HAP-1 (cell line): ENCODE data around the gene QPCT.

Source experiments
- DNase-seq, 2 experiments: peaks; one replicate each; pipeline ENCODE4 v3.0.0-alpha.2; 2016 to 2020; ENCODE audit warnings: low spot score in 2 of 2
- H3K27me3 ChIP-seq: fragments of 250-450 bp; sonication (Bioruptor Pico); 2 replicates; pipeline ENCODE4 v1.5.1; 2020; ENCODE audit warnings: low read depth, mild to moderate bottlenecking, moderate library complexity
- H3K36me3 ChIP-seq: fragments of 250-450 bp; sonication (Bioruptor Pico); replicated peaks from 2 replicates; pipeline ENCODE4 v1.5.1; 2020; ENCODE audit warnings: mild to moderate bottlenecking
- H3K4me1 ChIP-seq: fragments of 250-450 bp; sonication (Bioruptor Pico); 2 replicates; pipeline ENCODE4 v1.5.1; 2020; ENCODE audit warnings: mild to moderate bottlenecking
- H3K4me3 ChIP-seq: fragments of 250-450 bp; sonication (Bioruptor Pico); 2 replicates; pipeline ENCODE4 v1.5.1; 2020; ENCODE audit warnings: mild to moderate bottlenecking, moderate library complexity
- H3K9me3 ChIP-seq: fragments of 250-450 bp; sonication (Bioruptor Pico); 2 replicates; pipeline ENCODE4 v1.5.1; 2020; ENCODE audit warnings: mild to moderate bottlenecking, moderate library complexity
- in situ Hi-C: fragments of 300-500 bp; cut with MboI; formaldehyde crosslinking; loops from 3 replicates; pipeline ENCODE4 v1.14.3; 2020; ENCODE audit warnings: low sequenced_read_pairs, inconsistent platforms, mixed read lengths

Gene QPCT

DNA sequence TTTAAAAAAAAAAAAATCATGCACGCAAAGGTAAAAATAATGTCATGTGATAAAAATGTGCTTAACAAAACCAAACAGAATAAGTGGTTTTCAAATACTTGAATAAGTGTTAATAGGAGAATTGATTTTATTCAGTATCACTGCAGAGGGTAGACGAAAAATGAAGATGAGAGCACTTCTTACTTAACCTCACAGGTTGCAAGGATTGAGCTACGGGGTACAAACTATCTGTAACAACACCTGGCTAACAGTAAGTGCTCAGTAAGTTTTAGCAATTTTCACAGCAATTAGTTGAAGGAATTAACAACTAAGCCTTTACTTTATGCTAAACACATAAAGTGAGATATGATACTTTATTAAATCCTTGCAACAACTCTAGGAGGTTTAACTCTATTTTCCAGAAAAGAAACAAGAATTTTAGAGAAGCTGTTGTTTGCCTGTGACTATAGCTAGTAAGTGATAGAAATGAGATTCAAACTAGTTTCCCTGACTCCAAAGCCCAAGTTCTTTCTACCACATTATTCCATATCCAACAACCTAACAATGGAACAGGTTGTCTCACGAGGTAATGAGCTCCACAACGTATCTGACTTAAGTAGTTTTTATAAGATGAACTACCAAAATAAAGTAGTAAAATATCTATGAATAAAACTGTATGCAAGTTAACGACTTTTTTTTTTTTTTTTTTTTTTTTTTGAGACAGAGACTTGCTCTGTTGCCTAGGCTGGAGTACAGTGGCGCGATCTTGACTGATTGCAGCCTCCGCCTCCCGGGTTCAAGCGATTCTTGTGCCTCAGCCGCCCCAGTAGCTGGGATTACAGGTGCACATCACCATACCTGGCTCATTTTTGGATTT is 24.4 kb upstream of the QPCT start:
- H3K36me3 ChIP-seq, result no peaks in the 10 kb centered on the region; the same call in 1 of the 2 replicates
- H3K4me1 ChIP-seq, result peaks cover 15% of the 10 kb centered on the region
- no peak overlapping the region for H3K4me3 ChIP-seq
- H3K27me3 ChIP-seq, result peaks cover 2% of the 10 kb centered on the region
- no peak for DNase-seq
- no peaks in the 10 kb centered on the region for H3K9me3 ChIP-seq
- in situ Hi-C loops, result no loop called here

DNA sequence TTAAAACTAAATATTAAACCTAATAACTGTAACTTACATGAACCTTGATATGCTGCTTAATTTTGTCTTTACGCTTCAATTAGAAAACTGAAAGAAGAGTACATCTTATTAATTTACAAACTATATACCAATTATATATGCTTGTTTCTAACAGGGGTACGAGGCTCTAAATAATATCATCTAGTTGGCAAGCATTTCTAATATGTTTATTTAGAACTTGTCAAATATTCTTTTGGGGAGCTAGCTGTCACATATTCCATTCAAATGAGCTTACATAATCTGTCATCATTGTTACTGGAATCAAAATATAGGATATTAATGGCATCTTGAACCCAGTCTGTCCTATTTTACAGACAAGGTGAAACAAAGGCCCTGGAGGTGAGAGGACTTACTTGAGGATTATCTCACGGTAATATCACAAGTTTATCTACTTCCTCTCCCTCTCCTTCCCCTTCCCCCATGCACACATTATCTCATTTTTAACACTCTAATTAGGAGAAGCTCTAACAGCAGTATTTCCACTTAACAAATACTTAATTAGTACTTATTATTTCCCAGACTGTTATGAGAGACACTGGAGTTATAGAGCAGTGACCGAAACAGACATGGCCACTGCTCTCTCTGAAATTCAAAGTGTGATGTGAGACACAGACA is 23.3 kb upstream of the QPCT start:
- in situ Hi-C loops, result no loop called here
- peaks cover 11% of the 10 kb centered on the region for H3K27me3 ChIP-seq
- H3K4me1 ChIP-seq, result peaks cover 15% of the 10 kb centered on the region
- no peaks in the 10 kb centered on the region for H3K9me3 ChIP-seq
- H3K4me3 ChIP-seq, result no peak overlapping the region
- no peak for DNase-seq
- no peaks in the 10 kb centered on the region; the same call in 1 of the 2 replicates for H3K36me3 ChIP-seq

DNA sequence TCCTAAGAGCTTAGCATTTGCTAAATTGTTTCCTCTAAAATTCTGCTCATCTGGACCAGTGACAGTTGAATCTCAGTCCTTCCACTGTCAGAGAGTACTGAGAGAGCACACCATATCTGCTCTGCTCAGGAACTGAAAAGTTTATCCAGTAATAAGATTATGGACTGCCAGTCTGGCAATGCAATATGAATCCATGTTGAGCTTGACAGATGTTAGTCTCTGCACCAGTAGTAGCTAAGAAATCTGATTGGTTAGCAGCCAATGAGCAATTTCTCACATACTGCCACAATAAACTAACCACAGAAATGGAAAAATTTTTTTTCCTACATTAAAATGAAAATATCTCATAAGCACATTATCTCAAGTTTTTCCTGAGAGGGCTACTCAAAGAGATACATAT is 22.1 kb upstream of the QPCT start:
- peaks cover 15% of the 10 kb centered on the region for H3K4me1 ChIP-seq
- peak overlapping the region; percentile 51; the same call in 1 of the 2 replicates for H3K4me3 ChIP-seq
- no peak for DNase-seq
- no peaks in the 10 kb centered on the region for H3K36me3 ChIP-seq
- no peaks in the 10 kb centered on the region for H3K9me3 ChIP-seq
- in situ Hi-C loops, result no loop called here
- H3K27me3 ChIP-seq, result peaks cover 18% of the 10 kb centered on the region

DNA sequence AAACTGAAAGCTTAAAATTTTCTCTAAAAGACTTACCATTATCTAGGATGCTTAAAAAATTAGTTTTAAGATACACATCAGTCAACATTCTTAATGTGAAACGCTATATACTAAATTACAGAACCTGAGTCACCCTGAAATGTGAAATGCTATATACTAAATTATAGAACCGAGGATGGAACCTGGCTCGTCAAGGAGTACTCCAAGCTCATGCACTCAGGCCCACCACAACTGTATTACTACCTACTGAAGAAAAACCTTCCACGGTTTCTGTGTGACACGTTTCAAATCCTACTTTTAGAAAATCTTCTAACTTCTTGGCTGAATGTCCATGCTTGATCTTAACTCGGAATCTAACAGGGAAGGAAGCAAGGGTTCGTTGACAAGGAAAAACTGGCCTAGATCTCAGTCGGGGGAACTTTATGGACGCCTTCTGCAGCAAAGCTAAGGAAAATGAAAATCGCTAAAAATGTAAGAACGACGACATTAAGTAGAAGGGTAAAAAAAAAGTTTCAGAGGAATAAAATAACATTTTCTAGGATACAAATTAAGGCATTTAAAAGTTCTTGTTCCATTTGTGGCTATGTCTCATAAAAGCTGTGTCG is 21.2 kb upstream of the QPCT start:
- peaks cover 15% of the 10 kb centered on the region for H3K4me1 ChIP-seq
- DNase-seq, result no peak
- H3K27me3 ChIP-seq, result peaks cover 24% of the 10 kb centered on the region
- in situ Hi-C loops, result no loop called here
- no peaks in the 10 kb centered on the region for H3K9me3 ChIP-seq
- peak overlapping the region; percentile 51 for H3K4me3 ChIP-seq
- H3K36me3 ChIP-seq, result no peaks in the 10 kb centered on the region

DNA sequence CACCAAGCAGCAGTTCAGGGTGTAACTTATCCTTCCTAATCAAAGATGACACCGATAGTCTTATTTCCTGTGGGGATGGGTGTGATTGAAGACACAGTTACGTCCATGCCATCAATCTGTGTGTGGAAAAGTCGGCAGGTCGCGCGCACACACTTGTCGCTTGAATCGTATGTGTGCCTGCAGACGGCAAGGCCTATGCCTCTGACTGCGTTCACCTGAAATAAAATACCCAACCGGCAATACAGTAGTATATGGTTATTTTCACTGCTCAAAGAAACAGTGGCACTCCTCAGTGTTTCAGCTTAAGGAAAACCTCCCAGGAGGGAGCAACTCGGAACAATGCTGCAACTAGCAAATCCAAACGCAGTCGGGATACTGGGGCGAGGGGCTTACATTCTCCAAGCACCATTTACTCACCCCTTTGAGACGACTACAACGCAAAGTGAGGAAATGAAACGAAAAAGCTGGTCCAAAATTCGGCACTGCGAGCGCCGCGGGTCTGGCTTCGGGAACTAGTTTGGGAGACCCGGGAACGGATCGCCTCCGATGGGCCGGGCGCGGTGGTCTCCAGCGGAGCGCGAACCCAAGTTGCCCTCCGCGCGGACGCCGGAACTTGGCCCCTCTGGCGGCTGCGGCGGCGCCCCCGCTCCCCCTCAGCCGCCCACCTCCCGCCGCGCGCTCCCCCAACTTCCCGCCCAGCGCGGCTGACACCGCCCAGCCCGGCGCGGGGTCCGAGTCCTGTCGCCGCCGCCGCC is 20.5 kb upstream of the QPCT start:
- Histone ChIP-seq H3K4me1 (peaks cover 15% of the 10 kb centered on the region), H3K27me3 (peaks cover 24% of the 10 kb centered on the region), H3K4me3 (peak overlapping the region; percentile 51), H3K36me3 (no peaks in the 10 kb centered on the region), H3K9me3 (no peaks in the 10 kb centered on the region)
- in situ Hi-C loops, result no loop called here
- peak; percentile 26 to 46 for DNase-seq

DNA sequence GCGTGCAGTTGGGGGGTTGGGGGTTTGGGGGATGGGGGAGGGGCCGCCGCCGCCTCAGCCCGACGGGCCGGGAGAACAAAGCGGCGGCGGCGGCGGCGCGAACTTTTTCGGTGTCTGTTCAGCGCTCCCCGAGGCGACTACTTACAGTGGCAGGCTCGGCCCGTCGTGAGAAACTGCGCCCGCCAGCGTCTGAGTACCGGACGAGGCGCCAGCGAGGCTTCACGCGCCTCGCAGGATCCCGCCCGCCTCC is 20.0 kb upstream of the QPCT start:
- H3K36me3 ChIP-seq, result no peaks in the 10 kb centered on the region
- no peaks in the 10 kb centered on the region for H3K9me3 ChIP-seq
- H3K4me1 ChIP-seq, result peaks cover 15% of the 10 kb centered on the region
- peaks cover 24% of the 10 kb centered on the region for H3K27me3 ChIP-seq
- peak overlapping the region; percentile 51 for H3K4me3 ChIP-seq
- peak in 1 of 2 experiments; percentile 87 for DNase-seq
- in situ Hi-C loops, result no loop called here

DNA sequence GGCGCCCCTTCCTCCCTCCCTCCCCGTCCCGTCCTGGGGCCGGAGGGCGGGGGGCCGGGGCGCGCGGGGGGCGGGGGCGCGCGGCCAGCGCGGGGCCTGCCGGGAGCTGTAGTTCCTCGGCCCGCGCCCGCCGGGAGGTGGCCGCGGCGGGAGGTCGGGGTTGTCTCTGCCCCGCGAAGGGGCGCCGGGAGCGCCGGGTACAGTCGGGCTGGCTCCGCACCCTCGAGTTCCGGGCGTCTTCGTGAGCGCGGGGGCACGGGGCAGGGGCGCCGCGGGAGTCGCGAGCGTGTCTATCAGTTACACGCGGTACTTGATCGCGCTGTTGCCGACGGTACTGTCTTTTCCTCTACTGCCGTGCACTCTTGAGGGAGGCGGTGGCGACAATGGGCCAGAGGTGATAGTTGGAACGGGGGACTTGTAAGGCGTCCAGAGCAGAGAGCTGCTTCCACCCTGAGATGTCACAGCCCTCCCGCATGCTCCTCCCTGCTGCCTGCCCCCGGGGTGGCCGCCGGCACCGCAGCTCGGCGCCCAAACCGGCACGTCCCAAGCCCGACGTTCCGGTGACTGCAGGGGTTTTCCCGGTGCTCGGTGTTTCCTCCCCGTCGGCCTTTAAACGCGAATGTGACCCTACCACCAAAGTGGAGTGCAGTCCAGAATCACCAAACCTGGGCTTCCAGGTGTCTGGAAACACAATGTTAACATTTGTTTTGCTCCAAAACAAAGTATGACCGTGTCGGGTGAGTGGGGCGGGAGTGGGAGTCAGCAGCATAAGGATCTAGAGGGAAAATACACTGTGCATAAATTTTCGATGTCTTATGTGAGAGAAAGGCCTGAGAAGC is 19.4 kb upstream of the QPCT start, which contains the start of gene PRKD3:
TSS of gene PRKD3 (minus strand) at position 48 of the 839 bp plus-strand sequence. CDS start 8,309 bp downstream, outside the sequence.
- Histone ChIP-seq H3K4me3 (peak within 1 kb of the TSS; percentile 51), H3K27me3 (peaks cover 26% of the 10 kb centered on the region), H3K9me3 (no peaks in the 10 kb centered on the region), H3K4me1 (peaks cover 15% of the 10 kb centered on the region), H3K36me3 (no peaks in the 10 kb centered on the region)
- peak; percentile 58 to 65 for DNase-seq
- in situ Hi-C loops, result no loop called here

DNA sequence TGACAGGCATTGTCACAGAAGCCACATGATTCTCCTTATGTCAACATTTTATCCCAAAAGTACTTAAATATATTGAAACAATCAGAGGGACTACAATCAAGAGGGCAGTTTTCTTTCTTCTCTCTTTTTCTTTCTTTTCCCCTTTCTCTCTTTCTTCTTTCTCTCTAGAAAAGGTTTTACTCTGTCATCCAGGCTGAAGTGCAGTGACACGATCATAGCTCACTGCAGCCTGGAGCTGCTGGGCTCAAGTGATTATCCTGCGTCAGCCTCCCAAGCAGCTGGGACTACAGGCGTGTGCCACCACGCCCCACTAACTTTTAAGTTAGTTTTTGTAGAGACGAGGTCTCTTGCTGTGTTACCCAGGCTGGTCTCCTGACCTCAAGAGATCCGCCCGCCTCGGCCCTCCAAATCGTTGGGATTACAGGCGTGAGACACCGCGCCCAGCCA is 18.8 kb upstream of the QPCT start:
- H3K27me3 ChIP-seq, result peaks cover 32% of the 10 kb centered on the region
- in situ Hi-C loops, result no loop called here
- DNase-seq, result no peak
- H3K4me1 ChIP-seq, result peaks cover 20% of the 10 kb centered on the region
- H3K4me3 ChIP-seq, result peak overlapping the region; percentile 51; the same call in 1 of the 2 replicates
- H3K9me3 ChIP-seq, result no peaks in the 10 kb centered on the region
- H3K36me3 ChIP-seq, result no peaks in the 10 kb centered on the region

DNA sequence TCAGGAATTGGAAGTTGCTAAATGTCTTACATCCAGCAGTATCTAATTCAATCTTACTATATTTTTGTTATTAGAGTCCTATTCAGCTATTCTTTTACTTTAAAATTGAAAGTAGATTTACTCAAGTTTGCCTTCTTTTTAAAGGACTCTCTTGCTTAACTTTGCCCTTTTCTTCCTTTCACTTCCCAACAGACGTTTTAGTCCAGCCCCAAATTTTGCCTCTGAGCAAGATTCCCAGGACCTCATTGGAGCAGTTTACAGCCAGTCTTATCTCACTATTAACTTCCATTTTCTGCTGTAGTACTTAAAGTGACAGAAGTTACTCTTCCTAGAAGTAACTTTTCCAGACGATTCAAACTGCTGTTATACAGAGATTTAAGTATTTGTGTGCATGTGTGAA is 18.1 kb upstream of the QPCT start:
- Histone ChIP-seq H3K36me3 (no peaks in the 10 kb centered on the region), H3K4me1 (peaks cover 23% of the 10 kb centered on the region), H3K27me3 (peaks cover 37% of the 10 kb centered on the region), H3K4me3 (no peak overlapping the region), H3K9me3 (no peaks in the 10 kb centered on the region)
- DNase-seq, result no peak
- in situ Hi-C loops, result no loop called here

DNA sequence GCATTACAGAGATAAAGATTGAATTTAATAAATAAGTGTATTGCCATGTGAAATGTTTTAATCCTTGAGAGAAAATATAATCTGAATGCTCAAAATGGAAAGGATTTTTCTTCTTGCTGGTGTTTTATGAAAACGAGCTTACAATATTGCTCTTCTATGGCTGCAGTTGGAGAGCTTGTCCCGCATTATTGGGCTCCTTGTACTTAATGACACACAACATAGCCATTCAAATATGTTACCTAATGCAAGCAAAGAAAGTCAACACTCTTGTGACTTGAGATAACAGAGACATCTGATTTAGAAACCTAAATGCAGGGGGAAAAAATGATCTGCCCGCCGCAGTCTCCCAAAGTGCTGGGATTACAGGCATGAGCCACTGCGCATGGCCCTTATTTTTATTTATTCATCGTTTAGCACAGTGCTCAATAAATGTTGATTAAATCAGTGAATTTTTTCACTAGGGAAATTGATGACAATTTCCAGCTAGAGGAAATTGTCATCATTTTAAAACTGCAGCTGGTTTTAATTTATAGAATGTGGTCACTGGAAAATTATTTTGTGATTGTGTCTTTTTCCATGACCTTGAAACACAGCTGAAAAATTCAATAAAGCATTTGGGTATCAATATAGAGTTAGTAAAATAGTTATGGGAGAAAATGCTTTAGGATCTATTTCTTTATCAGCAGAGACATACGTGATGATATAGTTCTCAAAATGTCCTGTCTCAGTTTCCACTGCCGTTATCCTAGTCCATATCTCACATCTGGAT is 17.4 kb upstream of the QPCT start:
- H3K4me1 ChIP-seq, result peaks cover 16% of the 10 kb centered on the region
- in situ Hi-C loops, result no loop called here
- H3K36me3 ChIP-seq, result no peaks in the 10 kb centered on the region
- no peaks in the 10 kb centered on the region for H3K9me3 ChIP-seq
- peaks cover 44% of the 10 kb centered on the region for H3K27me3 ChIP-seq
- no peak overlapping the region for H3K4me3 ChIP-seq
- no peak for DNase-seq

DNA sequence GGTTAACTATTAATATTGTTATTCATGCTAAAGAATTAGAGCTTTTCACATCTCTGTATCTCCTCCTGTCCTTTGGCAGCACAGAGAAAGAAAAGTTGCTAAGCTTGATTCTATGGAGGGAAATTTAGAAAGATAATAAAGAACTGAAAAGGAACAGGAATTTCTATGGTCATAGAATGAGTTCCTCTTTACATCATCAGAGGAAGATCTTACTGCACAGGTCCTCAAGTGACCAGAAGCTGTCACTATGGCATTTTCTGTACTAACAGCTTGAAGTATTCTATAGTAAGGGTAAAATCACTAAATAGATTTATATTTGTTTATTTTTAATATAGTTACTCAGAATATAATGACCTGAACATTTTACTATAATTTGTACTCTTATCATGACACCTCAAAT is 13.7 kb upstream of the QPCT start:
- Histone ChIP-seq H3K9me3 (no peaks in the 10 kb centered on the region), H3K4me3 (no peak overlapping the region), H3K27me3 (peaks cover 60% of the 10 kb centered on the region), H3K4me1 (peaks cover 11% of the 10 kb centered on the region), H3K36me3 (no peaks in the 10 kb centered on the region)
- DNase-seq, result no peak
- in situ Hi-C loops, result no loop called here

DNA sequence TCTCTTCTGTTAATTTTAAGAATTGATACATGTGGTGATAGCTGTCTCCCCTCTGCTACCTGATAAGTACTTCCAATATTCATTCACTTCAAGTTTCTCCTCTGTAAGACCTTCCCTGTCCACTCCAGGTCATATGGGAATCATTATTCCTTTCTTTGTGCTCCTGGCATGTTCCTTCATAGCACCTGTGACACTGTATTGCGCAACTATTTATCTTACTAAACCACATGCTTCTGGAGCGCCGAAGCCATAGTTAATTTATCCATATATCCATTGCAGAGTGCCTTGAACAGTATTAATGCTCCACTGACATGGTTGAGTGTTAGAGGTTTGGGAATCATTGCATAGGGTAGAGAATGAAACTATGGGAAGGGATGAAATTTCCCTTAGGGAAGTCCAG is 11.9 kb upstream of the QPCT start:
- H3K4me3 ChIP-seq, result no peak overlapping the region
- peaks cover 22% of the 10 kb centered on the region for H3K4me1 ChIP-seq
- DNase-seq, result no peak
- in situ Hi-C loops, result no loop called here
- H3K27me3 ChIP-seq, result peaks cover 48% of the 10 kb centered on the region
- H3K9me3 ChIP-seq, result no peaks in the 10 kb centered on the region
- no peaks in the 10 kb centered on the region for H3K36me3 ChIP-seq
